SK-N-SH (cell line): ENCODE measurements around the gene CELF5. TPM values are rescaled to one million over a fixed set of nuclear protein-coding genes. Genes with fewer than 3 reads are reported as not detected.

Source experiments
- CTCF ChIA-PET: fragments of 300-600, 350-600 bp; formaldehyde crosslinking; extraction: SDS; loops from one replicate; lab custom pipeline; 2021; lab: Yijun Ruan, JAX
- POLR2A ChIA-PET: fragments of 350-600 bp; sonication (Branson Sonifier 250); formaldehyde crosslinking; extraction: SDS; loops from one replicate; lab custom pipeline; 2020; ENCODE audit warnings: antibody characterized with exemption, inconsistent platforms; lab: Yijun Ruan, JAX
- DNase-seq: peaks from one replicate; pipeline ENCODE4 v3.0.0; 2012
- H2AFZ ChIP-seq: fragments of 200-600 bp; sonication (generic); 2 replicates; pipeline ENCODE4 v1.8.1; 2016; ENCODE audit warnings: antibody characterized with exemption, mild to moderate bottlenecking, low read depth
- H3F3A ChIP-seq: fragments of 200-600 bp; sonication (generic); replicated peaks from 2 replicates; pipeline ENCODE3; 2016; ENCODE audit warnings: antibody characterized with exemption, mild to moderate bottlenecking; ENCODE audit not compliant: insufficient read depth
- H3K27ac ChIP-seq, 2 experiments: fragments of 200-500 bp in 1 of 2; fragments of 200-600 bp in 1 of 2; sonication (Bioruptor generic) in 1 of 2; sonication (generic), shearing (Covaris generic) in 1 of 2; 2 replicates each; pipeline versions ENCODE4 v1.5.1 to v1.6.1; 2014 to 2016; ENCODE audit warnings: low read depth in 2 of 2, inconsistent platforms in 1 of 2, low read length in 1 of 2, mild to moderate bottlenecking in 1 of 2, mixed read lengths in 1 of 2
- H3K27me3 ChIP-seq: fragments of 200-600 bp; sonication (generic), shearing (Covaris generic); 2 replicates; pipeline ENCODE4 v1.6.1; 2016; ENCODE audit warnings: mixed run types; ENCODE audit not compliant: insufficient read depth
- H3K36me3 ChIP-seq, 2 experiments: fragments of 200-500 bp in 1 of 2; fragments of 200-600 bp in 1 of 2; sonication (Bioruptor generic) in 1 of 2; sonication (generic) in 1 of 2; replicated peaks in 1 of 2; 2 replicates each; pipeline versions ENCODE3 to v1.5.1; 2014 to 2016; ENCODE audit warnings: low read length in 1 of 2, mild to moderate bottlenecking in 1 of 2; ENCODE audit not compliant: insufficient read depth in 2 of 2, control insufficient read depth in 1 of 2
- H3K4me1 ChIP-seq, 2 experiments: fragments of 200-500 bp in 1 of 2; fragments of 200-600 bp in 1 of 2; sonication (Bioruptor generic) in 1 of 2; sonication (generic), shearing (Covaris generic) in 1 of 2; 2 replicates each; pipeline versions ENCODE4 v1.5.1 to v1.6.1; 2014 to 2016; ENCODE audit warnings: low read depth in 1 of 2, low read length in 1 of 2, mixed run types in 1 of 2; ENCODE audit not compliant: insufficient read depth in 2 of 2, control insufficient read depth in 1 of 2
- H3K4me2 ChIP-seq: fragments of 200-600 bp; sonication (generic), shearing (Covaris generic); 2 replicates; pipeline ENCODE4 v1.6.1; 2017; ENCODE audit warnings: mixed run types
- H3K4me3 ChIP-seq, 2 experiments: fragments of 200-500 bp in 1 of 2; fragments of 200-600 bp in 1 of 2; sonication (Bioruptor generic) in 1 of 2; sonication (generic), shearing (Covaris generic) in 1 of 2; 2 replicates each; pipeline versions ENCODE4 v1.5.1 to v1.8.1; 2014 to 2016; ENCODE audit warnings: low read depth in 2 of 2, inconsistent platforms in 1 of 2, low read length in 1 of 2, mild to moderate bottlenecking in 1 of 2, mixed read lengths in 1 of 2, moderate library complexity in 1 of 2
- H3K79me2 ChIP-seq: fragments of 200-600 bp; sonication (generic); 2 replicates; pipeline ENCODE4 v1.8.1; 2017; ENCODE audit warnings: mild to moderate bottlenecking; ENCODE audit not compliant: insufficient read depth
- H3K9ac ChIP-seq: fragments of 200-600 bp; sonication (generic); 2 replicates; pipeline ENCODE4 v1.6.1; 2017; ENCODE audit warnings: mixed run types
- H3K9me2 ChIP-seq: fragments of 200-600 bp; sonication (generic); 2 replicates; pipeline ENCODE4 v1.6.1; 2017; ENCODE audit warnings: mixed run types
- H3K9me3 ChIP-seq: fragments of 200-600 bp; sonication (generic); 2 replicates; pipeline ENCODE4 v1.6.1; 2017; ENCODE audit warnings: mixed run types, mild to moderate bottlenecking, moderate library complexity
- H4K20me1 ChIP-seq: fragments of 200-600 bp; sonication (generic); 2 replicates; pipeline ENCODE4 v1.6.1; 2017; ENCODE audit warnings: mild to moderate bottlenecking, mixed run types; ENCODE audit not compliant: insufficient read depth
- CHD2 ChIP-seq: fragments of 150-350 bp; IDR thresholded peaks from 2 replicates; pipeline ENCODE4 v1.6.1; 2018; ENCODE audit warnings: low read length; ENCODE audit not compliant: partially characterized antibody
- EP300 ChIP-seq, 2 experiments: IDR thresholded peaks; 2 replicates each; pipeline versions ENCODE4 v1.4.0 to v1.6.1; 2012; ENCODE audit warnings: borderline replicate concordance in 1 of 2, low read depth in 1 of 2, low read length in 1 of 2
- EZH2phosphoT487 ChIP-seq: fragments of 200-600 bp; sonication (generic); IDR thresholded peaks from 2 replicates; pipeline ENCODE4 v1.6.1; 2017; ENCODE audit warnings: low read depth, mixed run types, mild to moderate bottlenecking, antibody characterized with exemption, moderate library complexity, borderline replicate concordance
- FOXM1 ChIP-seq: IDR thresholded peaks from 2 replicates; pipeline ENCODE4 v1.4.0; 2012; ENCODE audit warnings: low read depth, mild to moderate bottlenecking
- MXI1 ChIP-seq: IDR thresholded peaks from 2 replicates; pipeline ENCODE4 v1.6.1; 2012; ENCODE audit warnings: mild to moderate bottlenecking, low read depth, low read length, improper control_type of control experiment
- NFIC ChIP-seq: IDR thresholded peaks from 2 replicates; pipeline ENCODE4 v1.4.0; 2012; ENCODE audit warnings: borderline replicate concordance
- POLR2AphosphoS5 ChIP-seq: IDR thresholded peaks from 2 replicates; pipeline ENCODE4 v1.6.1; 2012; ENCODE audit warnings: low read depth, low read length
- RAD21 ChIP-seq: IDR thresholded peaks from 2 replicates; pipeline ENCODE4 v1.6.1; 2012; ENCODE audit warnings: mild to moderate bottlenecking, low read length
- RCOR1 ChIP-seq: fragments of 150-350 bp; IDR thresholded peaks from 2 replicates; pipeline ENCODE4 v1.6.1; 2017; ENCODE audit warnings: antibody characterized with exemption, low read length
- RFX5 ChIP-seq: IDR thresholded peaks from 2 replicates; pipeline ENCODE4 v1.6.1; 2012; ENCODE audit warnings: mild to moderate bottlenecking, improper control_type of control experiment, low read length
- SIN3A ChIP-seq: IDR thresholded peaks from 2 replicates; pipeline ENCODE4 v1.6.1; 2012; ENCODE audit warnings: low read depth, mild to moderate bottlenecking, low read length, moderate library complexity, borderline replicate concordance
- YY1 ChIP-seq: IDR thresholded peaks from 2 replicates; pipeline ENCODE4 v1.4.0; 2012; ENCODE audit warnings: low read depth, mild to moderate bottlenecking
- WGBS: methylation state at CpG from one replicate; pipeline ENCODE4 v1.1.6; 2017; ENCODE audit warnings: low lambda C conversion rate; 5-methylcytosine and 5-hydroxymethylcytosine counted together
- polyA plus RNA-seq, 3 experiments: library from polyadenylated mRNA; depleted of rRNA; stranded (reverse); fragments of >200 nt; gene quantifications; 2 replicates each; pipeline ENCODE4 v1.2.3, GENCODE V29; 2012
- TF ChIP-seq, protein P1 (sequence below): IDR thresholded peaks from 2 replicates; pipeline ENCODE4 v1.4.0; 2012; ENCODE audit warnings: low read depth
- TF ChIP-seq, protein P2 (sequence below): IDR thresholded peaks from 2 replicates; pipeline ENCODE4; 2012
- TF ChIP-seq, protein P3 (sequence below): fragments of 150-350 bp; IDR thresholded peaks from 2 replicates; pipeline ENCODE4 v1.6.1; 2016; ENCODE audit warnings: mild to moderate bottlenecking, low read depth, low read length
- TF ChIP-seq, protein P4 (sequence below): IDR thresholded peaks from 2 replicates; pipeline ENCODE4 v1.4.0; 2012; ENCODE audit warnings: low read depth, borderline replicate concordance

CELF5 gene
- polyA plus RNA-seq, 1 of the 3 experiments (the other 2 are of a cell fraction), result 0.33 TPM

DNA sequence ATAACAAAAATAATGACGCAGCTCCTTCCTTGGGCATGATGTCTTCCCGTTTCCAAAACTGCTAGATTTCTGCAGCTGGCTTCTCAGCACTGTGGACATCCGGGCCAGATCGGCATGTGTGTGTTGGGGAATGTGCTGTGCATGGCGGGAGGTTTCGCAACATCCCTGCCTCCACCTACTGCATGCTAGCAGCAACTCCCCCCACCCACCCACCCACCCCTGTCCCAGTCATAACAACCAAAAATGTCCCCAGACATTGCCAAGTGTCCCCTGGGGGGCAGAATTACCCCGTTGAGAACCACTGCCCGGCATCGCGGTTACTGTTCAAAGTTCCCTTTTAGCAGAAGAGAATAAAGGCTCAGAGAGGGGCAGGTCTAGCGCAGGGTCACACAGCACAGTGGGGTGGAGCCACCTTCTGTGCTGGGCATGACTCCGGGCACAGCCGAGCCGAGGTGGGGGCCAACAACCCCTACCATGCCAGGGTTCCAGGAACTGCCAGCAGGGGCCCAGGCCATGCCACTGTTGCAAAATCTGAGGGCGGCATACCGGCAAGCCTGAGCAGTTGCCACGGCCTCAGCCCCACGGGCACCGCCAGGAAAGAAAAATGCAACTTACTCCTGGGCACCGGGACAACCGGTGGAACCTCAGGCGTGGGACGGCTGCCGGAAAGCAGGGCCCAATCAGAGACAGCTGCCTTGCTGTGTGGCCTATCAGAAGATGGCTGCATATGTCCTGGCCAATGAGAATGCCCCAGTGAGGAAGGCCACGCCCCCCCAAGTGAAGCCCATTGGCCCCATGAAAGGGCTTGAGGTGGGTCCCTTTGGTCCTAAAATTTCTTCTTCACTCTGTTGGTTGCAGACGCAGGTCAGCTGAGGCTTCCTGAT lies 119.4 kb downstream of the CELF5 start:
- no peaks in the 10 kb centered on the region for H3K9me2 ChIP-seq
- WGBS, result 14% methylated on average over 7 of the region's 26 CpGs
- H2AFZ ChIP-seq, result peak overlapping the region; percentile 78; the same call in 1 of the 2 replicates
- no peaks in the 10 kb centered on the region for H3K36me3 ChIP-seq
- ChIA-PET CTCF (interaction anchor here (0.7 to 1.3 kb wide), 8 partner anchors 14 to 142 kb away, joined by 3 to 7 read pairs (median 3); no protein-coding TSS in a partner anchor), POLR2A (no interaction called here)
- peak; percentile 97 for DNase-seq
- no peaks in the 10 kb centered on the region for H3K27me3 ChIP-seq
- peaks cover 0 to 3% of the 10 kb centered on the region in 2 experiments; a peak in 1 of 4 replicates for H3K4me1 ChIP-seq
- H3K9ac ChIP-seq, result no peak overlapping the region
- peak overlapping the region in 1 of 2 experiments; percentile 72; a peak in 2 of 4 replicates for H3K27ac ChIP-seq
- no peaks in the 10 kb centered on the region for H4K20me1 ChIP-seq
- TF ChIP-seq, protein P1, sequence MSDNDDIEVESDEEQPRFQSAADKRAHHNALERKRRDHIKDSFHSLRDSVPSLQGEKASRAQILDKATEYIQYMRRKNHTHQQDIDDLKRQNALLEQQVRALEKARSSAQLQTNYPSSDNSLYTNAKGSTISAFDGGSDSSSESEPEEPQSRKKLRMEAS, result peak; percentile 42; the same call in 1 of the 2 replicates
- TF ChIP-seq POLR2AphosphoS5, result peak; percentile 32; the same call in 1 of the 2 replicates
- TF ChIP-seq RFX5, result peak; percentile 88
- TF ChIP-seq RCOR1, result no peak
- TF ChIP-seq EZH2phosphoT487, result no peak
- TF ChIP-seq SIN3A, result no peak
- TF ChIP-seq CHD2, result peak; percentile 90
- TF ChIP-seq, protein P2, sequence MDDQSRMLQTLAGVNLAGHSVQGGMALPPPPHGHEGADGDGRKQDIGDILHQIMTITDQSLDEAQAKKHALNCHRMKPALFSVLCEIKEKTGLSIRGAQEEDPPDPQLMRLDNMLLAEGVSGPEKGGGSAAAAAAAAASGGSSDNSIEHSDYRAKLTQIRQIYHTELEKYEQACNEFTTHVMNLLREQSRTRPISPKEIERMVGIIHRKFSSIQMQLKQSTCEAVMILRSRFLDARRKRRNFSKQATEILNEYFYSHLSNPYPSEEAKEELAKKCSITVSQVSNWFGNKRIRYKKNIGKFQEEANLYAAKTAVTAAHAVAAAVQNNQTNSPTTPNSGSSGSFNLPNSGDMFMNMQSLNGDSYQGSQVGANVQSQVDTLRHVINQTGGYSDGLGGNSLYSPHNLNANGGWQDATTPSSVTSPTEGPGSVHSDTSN, result peak; percentile 26; the same call in 1 of the 2 replicates
- TF ChIP-seq, protein P3, sequence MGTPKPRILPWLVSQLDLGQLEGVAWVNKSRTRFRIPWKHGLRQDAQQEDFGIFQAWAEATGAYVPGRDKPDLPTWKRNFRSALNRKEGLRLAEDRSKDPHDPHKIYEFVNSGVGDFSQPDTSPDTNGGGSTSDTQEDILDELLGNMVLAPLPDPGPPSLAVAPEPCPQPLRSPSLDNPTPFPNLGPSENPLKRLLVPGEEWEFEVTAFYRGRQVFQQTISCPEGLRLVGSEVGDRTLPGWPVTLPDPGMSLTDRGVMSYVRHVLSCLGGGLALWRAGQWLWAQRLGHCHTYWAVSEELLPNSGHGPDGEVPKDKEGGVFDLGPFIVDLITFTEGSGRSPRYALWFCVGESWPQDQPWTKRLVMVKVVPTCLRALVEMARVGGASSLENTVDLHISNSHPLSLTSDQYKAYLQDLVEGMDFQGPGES, result peak; percentile 95
- peak; percentile 63; the same call in 1 of the 2 replicates for TF ChIP-seq MXI1
- no peak for TF ChIP-seq EP300 (IDR thresholded peaks at IDR 0.05; ENCODE audit: borderline replicate concordance in 1 of 2, low read depth in 1 of 2, low read length in 1 of 2)
- TF ChIP-seq YY1, result peak; percentile 64; the same call in 1 of the 2 replicates
- TF ChIP-seq, protein P4, sequence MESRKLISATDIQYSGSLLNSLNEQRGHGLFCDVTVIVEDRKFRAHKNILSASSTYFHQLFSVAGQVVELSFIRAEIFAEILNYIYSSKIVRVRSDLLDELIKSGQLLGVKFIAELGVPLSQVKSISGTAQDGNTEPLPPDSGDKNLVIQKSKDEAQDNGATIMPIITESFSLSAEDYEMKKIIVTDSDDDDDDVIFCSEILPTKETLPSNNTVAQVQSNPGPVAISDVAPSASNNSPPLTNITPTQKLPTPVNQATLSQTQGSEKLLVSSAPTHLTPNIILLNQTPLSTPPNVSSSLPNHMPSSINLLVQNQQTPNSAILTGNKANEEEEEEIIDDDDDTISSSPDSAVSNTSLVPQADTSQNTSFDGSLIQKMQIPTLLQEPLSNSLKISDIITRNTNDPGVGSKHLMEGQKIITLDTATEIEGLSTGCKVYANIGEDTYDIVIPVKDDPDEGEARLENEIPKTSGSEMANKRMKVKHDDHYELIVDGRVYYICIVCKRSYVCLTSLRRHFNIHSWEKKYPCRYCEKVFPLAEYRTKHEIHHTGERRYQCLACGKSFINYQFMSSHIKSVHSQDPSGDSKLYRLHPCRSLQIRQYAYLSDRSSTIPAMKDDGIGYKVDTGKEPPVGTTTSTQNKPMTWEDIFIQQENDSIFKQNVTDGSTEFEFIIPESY, result no peak
- no peak for TF ChIP-seq NFIC
- TF ChIP-seq FOXM1, result 0 out of 2 replicates have a peak, but pooled peaks have one; percentile 30
- peak; percentile 56 for TF ChIP-seq RAD21
- no peaks in the 10 kb centered on the region for H3K9me3 ChIP-seq
- no peaks in the 10 kb centered on the region for H3K79me2 ChIP-seq
- H3K4me3 ChIP-seq, result peak overlapping the region; percentile 59 to 64; a peak in 3 of 4 replicates
- peak overlapping the region; percentile 74 for H3K4me2 ChIP-seq
- H3F3A ChIP-seq, result peaks cover 3% of the 10 kb centered on the region
